Transverse colon (tissue), 4 donors: ENCODE results near the gene ERF. TPM values are rescaled to one million over a fixed set of nuclear protein-coding genes. Genes with fewer than 3 reads are reported as not detected.

ENCODE experiments used
- DNase-seq: peaks from one replicate; pipeline ENCODE4 v3.0.0-alpha.2; 2019
- H3K27ac ChIP-seq, 4 donors: fragments of 200-600 bp; sonication (generic); 2 replicates each; pipeline ENCODE4 v1.5.1; 2016 to 2018; ENCODE audit warnings: inconsistent platforms in 4 of 4
- H3K27me3 ChIP-seq: fragments of 200-600 bp; sonication (generic); 2 replicates; pipeline ENCODE4 v1.5.1; 2017; ENCODE audit warnings: inconsistent platforms
- H3K36me3 ChIP-seq, 4 donors: fragments of 200-600 bp; sonication (generic); 2 replicates each; pipeline ENCODE4 v1.5.1; 2017 to 2019; ENCODE audit warnings: inconsistent platforms in 4 of 4
- H3K4me1 ChIP-seq, 4 donors: fragments of 200-600 bp; sonication (generic); 2 replicates each; pipeline ENCODE4 v1.5.1; 2017 to 2020; ENCODE audit warnings: inconsistent platforms in 4 of 4
- H3K4me3 ChIP-seq, 4 donors: fragments of 200-600 bp; sonication (generic); 1 replicate in 1 of 4; 2 replicates in 3 of 4; pipeline versions ENCODE4 v1.5.1 to v1.6.1; 2017 to 2019; ENCODE audit warnings: inconsistent platforms in 4 of 4
- H3K9me3 ChIP-seq, 2 donors: fragments of 200-600 bp; sonication (generic); 2 replicates each; pipeline ENCODE4 v1.5.1; 2017 to 2019; ENCODE audit warnings: inconsistent platforms in 2 of 2
- EP300 ChIP-seq: sonication (generic); formaldehyde crosslinking; IDR thresholded peaks from one replicate; pipeline ENCODE4 v1.6.1; 2017; ENCODE audit warnings: antibody characterized with exemption, low read depth
- POLR2A ChIP-seq: fragments of 450-650 bp; IDR thresholded peaks from one replicate; pipeline ENCODE4 v1.6.1; 2016; ENCODE audit warnings: antibody characterized with exemption, mild to moderate bottlenecking, moderate library complexity
- POLR2AphosphoS5 ChIP-seq, 3 donors: sonication (generic); formaldehyde crosslinking; IDR thresholded peaks; one replicate each; pipeline ENCODE4 v1.6.1; 2016; ENCODE audit warnings: antibody characterized with exemption in 3 of 3
- WGBS, 2 donors: methylation state at CpG; one replicate each; pipeline ENCODE4 v1.1.5; 2018; ENCODE audit warnings: low coverage in 1 of 2; 5-methylcytosine and 5-hydroxymethylcytosine counted together
- in situ Hi-C, 4 donors: fragments of 200-750 bp; cut with MboI; loops; one replicate each; pipeline versions ENCODE4 v1.15.0 to v1.15.1; 2017; ENCODE audit warnings: low sequenced_read_pairs in 3 of 4, low pct_ligation_motif_present in 1 of 4, low pct_unique_long_range_greater_than_20kb in 1 of 4
- intact Hi-C: fragments of 100-400 bp; cut with DNase I; formaldehyde crosslinking; loops from one replicate; pipeline ENCODE4 v1.15.1; 2023; ENCODE audit warnings: low total_unique reads
- total RNA-seq, 4 donors: library from RNA; depleted of rRNA; stranded (reverse); fragments of >200 nt; gene quantifications; one replicate each; pipeline ENCODE4 v1.1.0, GENCODE V29; 2016
- TF ChIP-seq, protein P1 (sequence below), 5 experiments: fragments of 200-600 bp in 3 of 5; fragments of 450-650 bp in 2 of 5; sonication (generic) in 3 of 5; IDR thresholded peaks; 1 replicate in 2 of 5; 2 replicates in 3 of 5; pipeline ENCODE4 v1.5.1; 2016 to 2017; ENCODE audit warnings: antibody characterized with exemption in 5 of 5, inconsistent platforms in 3 of 5, mild to moderate bottlenecking in 2 of 5, moderate library complexity in 1 of 5

Gene ERF
- total RNA-seq, 4 donors from 2014 or later, result 20.9 to 67.3 (median 30.5) TPM

- in situ Hi-C loops, result loop anchor here in 2 of 4 donors (10.0 kb wide), 1 partner anchor 157 kb away; the partner anchor contains the start of gene POU2F2 (in 2 of the 2)
- TF ChIP-seq, protein P1, sequence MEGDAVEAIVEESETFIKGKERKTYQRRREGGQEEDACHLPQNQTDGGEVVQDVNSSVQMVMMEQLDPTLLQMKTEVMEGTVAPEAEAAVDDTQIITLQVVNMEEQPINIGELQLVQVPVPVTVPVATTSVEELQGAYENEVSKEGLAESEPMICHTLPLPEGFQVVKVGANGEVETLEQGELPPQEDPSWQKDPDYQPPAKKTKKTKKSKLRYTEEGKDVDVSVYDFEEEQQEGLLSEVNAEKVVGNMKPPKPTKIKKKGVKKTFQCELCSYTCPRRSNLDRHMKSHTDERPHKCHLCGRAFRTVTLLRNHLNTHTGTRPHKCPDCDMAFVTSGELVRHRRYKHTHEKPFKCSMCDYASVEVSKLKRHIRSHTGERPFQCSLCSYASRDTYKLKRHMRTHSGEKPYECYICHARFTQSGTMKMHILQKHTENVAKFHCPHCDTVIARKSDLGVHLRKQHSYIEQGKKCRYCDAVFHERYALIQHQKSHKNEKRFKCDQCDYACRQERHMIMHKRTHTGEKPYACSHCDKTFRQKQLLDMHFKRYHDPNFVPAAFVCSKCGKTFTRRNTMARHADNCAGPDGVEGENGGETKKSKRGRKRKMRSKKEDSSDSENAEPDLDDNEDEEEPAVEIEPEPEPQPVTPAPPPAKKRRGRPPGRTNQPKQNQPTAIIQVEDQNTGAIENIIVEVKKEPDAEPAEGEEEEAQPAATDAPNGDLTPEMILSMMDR (IDR thresholded peaks at IDR 0.05), result no peak
- TF ChIP-seq EP300 (no peak), POLR2A (no peak), POLR2AphosphoS5 (IDR thresholded peaks at IDR 0.05) (no peak)
- no peaks in the 10 kb centered on the region for H3K9me3 ChIP-seq
- H3K27me3 ChIP-seq, result no peaks in the 10 kb centered on the region
- no peak for DNase-seq
- peak overlapping the region in 1 of 4 donors; percentile 25 for H3K27ac ChIP-seq
- H3K4me3 ChIP-seq, result no peak overlapping the region
- H3K36me3 ChIP-seq, result peaks cover 0 to 33% (median 4%) of the 10 kb centered on the region in 4 donors
- WGBS, 2 donors, result 52% methylated on average over 9 of the region's 9 CpGs; no CpG with 5 or more reads in 1 of the 2 donors
- peaks cover 0 to 20% (median 14%) of the 10 kb centered on the region in 4 donors for H3K4me1 ChIP-seq
- intact Hi-C loops, result no loop called here
Measured at GRCh38 chr19:42291435-42291810, 36.5 kb upstream of the ERF start.

- in situ Hi-C loops, result loop anchor here in 2 of 4 donors (10.0 kb wide), 1 partner anchor 156 kb away; the partner anchor contains the start of gene POU2F2 (in 2 of the 2)
Measured at GRCh38 chr19:42290523-42291434, 35.9 kb upstream of the ERF start.

GRCh38 chr19:42290136-42290522 lies 35.2 kb upstream of the ERF start:
- Histone ChIP-seq H3K27me3 (no peaks in the 10 kb centered on the region), H3K36me3 (peaks cover 0 to 33% (median 4%) of the 10 kb centered on the region in 4 donors), H3K4me1 (peaks cover 12 to 33% (median 26%) of the 10 kb centered on the region in 4 donors), H3K9me3 (no peaks in the 10 kb centered on the region), H3K27ac (no peak overlapping the region), H3K4me3 (no peak overlapping the region)
- intact Hi-C loops, result no loop called here
- WGBS, 2 donors, result 83% methylated on average over 5 to 11 of the region's 13 CpGs
- in situ Hi-C loops, result loop anchor here in 2 of 4 donors (10.0 kb wide), 1 partner anchor 155 kb away; the partner anchor contains the start of gene POU2F2 (in 2 of the 2)
- DNase-seq, result no peak
- TF ChIP-seq POLR2AphosphoS5 (IDR thresholded peaks at IDR 0.05), result no peak
- TF ChIP-seq EP300, result no peak
- no peak for TF ChIP-seq POLR2A
- TF ChIP-seq, protein P1 (IDR thresholded peaks at IDR 0.05), result no peak

More at GRCh38 chr19:42290523-42291434, 35.9 kb upstream of the ERF start:
- TF ChIP-seq POLR2AphosphoS5 (IDR thresholded peaks at IDR 0.05), result no peak
- TF ChIP-seq, protein P1 (IDR thresholded peaks at IDR 0.05), result peak in 4 of 5 experiments; percentile 22 to 53 (median 38)
- no peaks in the 10 kb centered on the region for H3K9me3 ChIP-seq
- intact Hi-C loops, result no loop called here
- no peak for DNase-seq
- 80% methylated on average over 11 of the region's 31 CpGs; no CpG with 5 or more reads in 1 of the 2 donors for WGBS, 2 donors
- peaks cover 0 to 33% (median 4%) of the 10 kb centered on the region in 4 donors for H3K36me3 ChIP-seq
- peaks cover 5 to 27% (median 20%) of the 10 kb centered on the region in 4 donors for H3K4me1 ChIP-seq
- no peak overlapping the region for H3K4me3 ChIP-seq
- no peaks in the 10 kb centered on the region for H3K27me3 ChIP-seq
- H3K27ac ChIP-seq, result peak overlapping the region in 1 of 4 donors; percentile 25

DNA sequence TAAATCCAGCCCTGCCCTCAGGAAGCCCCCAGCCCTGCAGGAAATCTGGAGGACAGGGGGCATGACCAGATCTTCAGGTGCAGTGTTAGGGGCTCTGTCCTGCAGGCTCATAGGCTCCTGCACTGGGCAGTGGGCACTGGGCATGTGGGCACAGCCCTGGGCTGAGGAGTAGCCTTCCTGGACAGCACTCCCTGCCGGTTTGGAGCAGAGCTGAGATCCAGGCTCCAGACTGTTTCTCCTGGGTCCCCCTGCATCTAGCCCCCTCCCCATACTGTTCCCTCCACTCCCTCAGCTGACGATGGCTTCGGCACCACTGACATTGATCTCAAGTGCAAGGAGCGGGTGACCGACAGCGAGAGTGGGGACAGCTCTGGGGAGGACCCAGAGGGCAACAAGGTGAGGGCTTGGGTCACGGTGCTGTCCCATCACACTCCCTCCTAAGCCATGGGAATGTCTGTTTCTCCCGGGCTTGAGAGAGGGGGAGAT lies 34.7 kb upstream of the ERF start:
- TF ChIP-seq EP300, result no peak
- TF ChIP-seq POLR2AphosphoS5 (IDR thresholded peaks at IDR 0.05), result no peak
- TF ChIP-seq, protein P1 (IDR thresholded peaks at IDR 0.05), result no peak
- in situ Hi-C loops (loop anchor here in 2 of 4 donors (10.0 kb wide), 1 partner anchor 155 kb away; the partner anchor contains the start of gene POU2F2 (in 2 of the 2)), intact Hi-C loops (no loop called here)

More for the DNA sequence above, 34.7 kb upstream of the ERF start:
- Histone ChIP-seq H3K4me1 (peaks cover 16 to 38% (median 31%) of the 10 kb centered on the region in 4 donors), H3K4me3 (no peak overlapping the region), H3K36me3 (peaks cover 0 to 31% (median 4%) of the 10 kb centered on the region in 4 donors), H3K9me3 (no peaks in the 10 kb centered on the region), H3K27me3 (no peaks in the 10 kb centered on the region), H3K27ac (no peak overlapping the region)
- WGBS, 2 donors, result 78 to 95% methylated on average over 3 to 8 of the region's 8 CpGs
- DNase-seq, result no peak
